Cerebellar nuclear complex (tissue), 1 donor: Measurements from ENCODE around the gene S1PR1.
"Not testable (repeated sequence)": the region's sequence is repeated elsewhere in the genome, so short reads cannot be mapped to it uniquely, and the experiment has no call there.

Experiments used
- DNase-seq, 2 experiments: peaks; one replicate each; lab custom pipeline; 2025; lab: John Stamatoyannopoulos, UW

The S1PR1 gene

GRCh38 chr1:101219924-101220870 lies 16.6 kb upstream of the S1PR1 start:
- DNase-seq: no peak

- DNase-seq: no peak
These were observed 15.9 kb upstream of the S1PR1 start for GRCh38 chr1:101220906-101221305.

DNA sequence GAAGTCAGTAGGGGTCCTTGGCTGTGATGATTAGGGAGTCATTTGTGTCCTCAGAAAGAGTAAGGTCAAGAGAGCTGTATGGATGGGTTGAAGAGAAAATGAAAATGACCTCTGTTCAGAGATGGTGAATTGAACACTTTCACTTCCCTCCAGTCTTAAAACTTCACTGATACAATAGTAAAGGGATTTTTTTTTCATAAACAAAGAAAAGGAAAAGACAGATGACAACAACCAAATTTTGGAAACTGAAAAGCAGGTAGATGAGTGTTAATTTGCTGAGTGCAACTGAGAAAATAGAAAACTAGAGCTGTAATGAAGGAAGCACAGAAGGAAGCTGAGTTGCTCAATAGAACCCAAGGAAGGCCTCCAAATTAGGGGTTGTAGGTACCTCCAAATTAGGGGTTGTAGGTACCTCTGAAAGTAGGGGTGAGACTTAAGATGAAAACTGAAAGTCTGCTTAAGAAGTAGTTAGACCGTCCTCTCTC lies 14.8 kb upstream of the S1PR1 start:
- DNase-seq: no peak

DNA sequence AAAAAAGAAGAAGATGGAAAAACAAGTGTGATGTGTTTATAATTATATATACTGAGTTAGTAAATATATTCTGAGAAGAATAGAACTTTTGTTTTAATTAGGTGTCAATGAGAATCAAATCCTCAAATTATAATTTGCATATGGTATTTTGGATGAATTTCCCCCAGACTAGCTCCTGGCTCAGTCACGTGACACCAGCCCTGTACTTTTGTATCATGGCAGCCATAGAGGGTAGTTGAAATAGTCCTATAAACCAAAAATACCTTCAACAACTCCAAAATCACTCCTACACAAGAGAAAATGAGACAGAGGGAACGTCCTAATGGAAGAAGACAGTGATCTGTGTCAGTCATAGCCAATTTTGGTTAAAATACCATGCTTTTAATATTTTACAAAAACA lies 9.0 kb upstream of the S1PR1 start:
- no peak for DNase-seq

DNA sequence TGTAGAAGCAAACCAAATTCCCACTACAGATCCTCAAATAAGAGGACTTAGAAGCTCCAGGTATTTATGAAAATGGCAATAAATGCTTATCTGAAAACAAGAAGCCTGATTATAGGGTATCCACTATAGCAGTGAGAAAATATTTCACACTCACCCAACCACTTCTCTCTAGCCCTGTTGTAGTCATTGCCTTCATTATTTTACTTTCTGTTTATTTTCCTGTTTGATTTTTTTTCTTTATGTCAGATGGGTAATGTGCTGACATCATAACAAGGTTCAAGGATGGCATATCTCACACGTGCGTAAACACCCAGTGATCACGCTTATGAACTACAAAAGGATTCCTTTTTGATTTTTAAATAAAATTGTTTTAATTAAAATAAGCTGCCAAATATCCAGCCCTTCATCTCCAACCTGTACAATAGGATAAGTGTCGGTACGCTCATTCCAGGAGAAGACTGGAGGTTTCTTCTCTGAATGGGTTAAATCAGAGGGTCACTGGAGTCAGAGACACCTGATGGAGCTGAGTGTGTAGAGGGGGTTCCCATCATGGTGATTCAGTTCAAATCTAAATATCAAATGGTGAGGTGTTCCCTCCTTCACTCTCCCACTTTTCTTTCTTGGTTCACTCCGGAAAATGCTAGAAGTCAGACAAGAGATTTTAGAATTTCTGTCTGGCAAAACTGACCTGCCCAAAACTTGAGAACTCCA lies 8.2 kb upstream of the S1PR1 start:
- DNase-seq: no peak

DNA sequence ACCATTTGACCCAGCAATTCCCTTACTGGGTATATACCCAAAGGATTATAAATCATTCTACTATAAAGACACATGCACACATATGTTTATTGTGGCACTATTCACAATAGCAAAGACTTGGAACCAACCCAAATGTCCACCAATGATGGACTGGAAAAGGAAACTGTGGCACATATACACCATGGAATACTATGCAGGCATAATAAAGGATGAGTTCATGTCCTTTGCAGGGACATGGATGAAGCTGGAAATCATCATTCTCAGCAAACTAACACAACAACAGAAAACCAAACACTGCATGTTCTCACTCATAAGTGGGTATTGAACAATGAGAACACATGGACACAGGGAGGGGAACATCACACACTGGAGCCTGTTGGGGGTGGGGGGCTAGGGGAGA lies 4.6 kb upstream of the S1PR1 start:
- not testable (repeated sequence) for DNase-seq

DNA sequence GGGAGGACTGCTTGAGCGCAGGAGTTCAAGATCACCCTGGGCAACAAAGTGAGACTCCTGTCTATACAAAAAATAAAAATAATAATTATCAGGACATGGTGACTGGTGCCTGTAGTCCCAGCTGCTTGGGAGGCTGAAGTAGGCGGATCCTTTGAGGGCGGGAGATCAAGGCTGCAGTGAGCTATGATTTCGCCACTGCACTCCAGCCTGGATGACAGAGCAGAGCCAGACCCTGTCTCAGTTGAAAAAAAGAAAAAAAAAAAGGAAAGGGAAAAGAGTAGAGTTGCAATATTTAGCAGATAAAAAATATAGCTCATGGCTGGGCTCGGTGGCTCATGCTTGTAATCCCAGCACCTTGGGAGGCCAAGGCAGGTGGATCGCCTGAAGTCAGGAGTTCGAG lies 3.3 kb upstream of the S1PR1 start:
- DNase-seq: no peak

- no peak for DNase-seq
These were observed 1.6 kb upstream of the S1PR1 start for GRCh38 chr1:101235216-101235695.

DNA sequence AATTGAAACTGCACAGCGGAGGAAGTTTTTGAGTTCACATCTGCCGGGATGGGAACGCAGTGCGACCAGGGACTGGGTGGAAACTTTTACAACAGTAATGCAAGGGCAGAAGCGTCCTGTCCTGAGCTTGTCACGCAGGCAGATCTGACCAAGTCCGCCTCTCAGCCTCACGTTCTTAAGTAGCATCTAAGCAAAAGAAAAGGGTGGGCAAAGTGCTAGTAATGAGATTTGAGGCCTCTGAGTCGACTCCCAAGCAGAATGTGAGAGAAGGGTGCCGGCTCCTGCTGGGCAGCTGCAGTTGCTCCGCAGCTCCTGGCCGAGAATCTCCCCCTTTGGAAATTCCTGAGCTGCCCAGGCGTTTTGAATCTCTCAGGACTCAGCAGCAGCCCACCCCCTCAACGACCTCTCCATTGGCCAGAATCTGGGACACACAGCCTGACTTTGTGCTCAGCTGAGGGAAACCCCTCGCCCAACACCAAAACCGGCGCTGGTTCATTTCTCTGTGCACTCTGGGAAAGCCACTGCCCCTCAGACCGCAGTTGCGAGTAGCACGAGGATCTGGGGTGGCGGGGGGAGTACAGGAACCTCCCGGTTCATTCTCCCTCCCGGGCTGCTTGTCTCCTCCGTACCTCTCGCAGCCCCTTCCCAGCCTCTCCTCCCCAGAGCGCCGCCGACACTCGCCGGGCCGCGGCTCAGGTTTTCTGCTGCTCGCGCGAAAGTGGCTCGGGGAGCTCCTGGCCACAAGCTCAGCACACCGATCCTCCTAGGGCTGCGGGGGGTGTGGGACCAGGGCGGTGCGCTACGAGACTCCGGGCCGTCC lies 913 bp upstream of the S1PR1 start:
- DNase-seq: no peak

- no peak for DNase-seq
These were observed 514 bp downstream of the S1PR1 start for GRCh38 chr1:101237229-101237837.

- no peak for DNase-seq
These were observed 1.3 kb downstream of the S1PR1 start for GRCh38 chr1:101238031-101238628.

- DNase-seq: no peak
These were observed 1.9 kb downstream of the S1PR1 start for GRCh38 chr1:101238681-101239094.

- DNase-seq: no peak
These were observed 2.5 kb downstream of the S1PR1 start for GRCh38 chr1:101239095-101240040.

GRCh38 chr1:101240041-101240430 lies 3.2 kb downstream of the S1PR1 start:
- no peak for DNase-seq

GRCh38 chr1:101241485-101242225 lies 4.8 kb downstream of the S1PR1 start:
- no peak for DNase-seq

GRCh38 chr1:101242324-101243050 lies 5.7 kb downstream of the S1PR1 start:
- no peak for DNase-seq

DNA sequence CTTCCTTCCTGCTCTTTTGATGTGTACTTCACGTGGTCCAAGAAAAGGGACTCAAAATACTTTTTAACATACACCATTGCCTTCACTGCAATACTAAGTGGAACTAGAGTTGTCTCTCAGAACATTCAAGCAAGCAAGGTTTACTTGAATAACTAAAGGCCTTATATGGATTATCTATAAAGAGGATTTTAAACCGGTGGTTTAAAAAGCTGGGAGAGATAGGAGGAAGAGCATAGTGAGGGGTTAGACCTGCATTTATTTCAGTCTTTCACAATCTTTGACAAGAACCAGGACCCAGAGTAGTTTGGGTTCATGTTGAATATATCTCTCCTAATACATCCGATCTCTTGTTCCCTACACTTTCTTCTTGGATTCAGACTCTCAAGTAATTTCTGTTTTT lies 6.9 kb downstream of the S1PR1 start:
- DNase-seq: no peak

DNA sequence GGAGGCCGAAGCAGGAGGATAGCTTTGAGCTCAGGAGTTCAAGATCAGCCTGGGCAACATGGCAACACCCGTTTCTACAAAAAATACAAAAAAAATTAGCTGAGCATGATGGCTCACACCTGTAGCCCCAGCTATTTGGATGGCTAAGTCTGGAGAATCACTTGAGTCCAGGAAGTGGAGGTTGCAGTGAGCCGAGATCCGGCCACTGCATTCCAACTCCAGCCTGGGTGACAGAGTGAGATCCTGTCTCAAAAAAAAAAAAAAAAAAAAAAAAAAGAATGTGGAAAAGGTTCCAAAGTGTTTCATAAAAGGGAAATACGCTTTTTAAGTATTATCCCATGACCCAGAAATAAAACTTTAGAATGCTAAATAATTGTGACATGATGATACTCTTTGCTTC lies 8.0 kb downstream of the S1PR1 start:
- no peak for DNase-seq
